ENCODE data around the gene POU2F1.

DNA sequence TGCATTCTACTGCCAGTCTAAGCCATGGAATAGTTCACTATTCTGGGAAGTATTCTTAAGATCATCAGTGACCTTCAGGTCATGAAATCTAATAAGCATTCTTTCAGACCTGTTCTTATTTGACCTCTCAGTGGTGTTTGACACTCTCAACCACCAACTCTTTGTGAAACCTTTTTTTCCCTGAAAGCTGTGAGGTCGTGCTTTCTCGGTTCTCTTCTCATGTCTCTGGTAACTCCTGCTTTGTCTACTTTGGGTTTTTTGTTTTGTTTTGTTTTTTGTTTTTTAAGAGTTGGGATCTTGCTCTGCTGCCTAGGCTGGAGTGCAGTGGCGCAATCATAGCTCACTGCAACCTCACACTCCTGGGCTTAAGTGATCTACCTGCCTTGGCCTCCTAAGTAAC lies 56.3 kb downstream of the POU2F1 start:
- TF ChIP-seq, protein P1, sequence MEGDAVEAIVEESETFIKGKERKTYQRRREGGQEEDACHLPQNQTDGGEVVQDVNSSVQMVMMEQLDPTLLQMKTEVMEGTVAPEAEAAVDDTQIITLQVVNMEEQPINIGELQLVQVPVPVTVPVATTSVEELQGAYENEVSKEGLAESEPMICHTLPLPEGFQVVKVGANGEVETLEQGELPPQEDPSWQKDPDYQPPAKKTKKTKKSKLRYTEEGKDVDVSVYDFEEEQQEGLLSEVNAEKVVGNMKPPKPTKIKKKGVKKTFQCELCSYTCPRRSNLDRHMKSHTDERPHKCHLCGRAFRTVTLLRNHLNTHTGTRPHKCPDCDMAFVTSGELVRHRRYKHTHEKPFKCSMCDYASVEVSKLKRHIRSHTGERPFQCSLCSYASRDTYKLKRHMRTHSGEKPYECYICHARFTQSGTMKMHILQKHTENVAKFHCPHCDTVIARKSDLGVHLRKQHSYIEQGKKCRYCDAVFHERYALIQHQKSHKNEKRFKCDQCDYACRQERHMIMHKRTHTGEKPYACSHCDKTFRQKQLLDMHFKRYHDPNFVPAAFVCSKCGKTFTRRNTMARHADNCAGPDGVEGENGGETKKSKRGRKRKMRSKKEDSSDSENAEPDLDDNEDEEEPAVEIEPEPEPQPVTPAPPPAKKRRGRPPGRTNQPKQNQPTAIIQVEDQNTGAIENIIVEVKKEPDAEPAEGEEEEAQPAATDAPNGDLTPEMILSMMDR (IDR thresholded peaks at IDR 0.05; ENCODE audit: extremely low read depth in 1 of 2, insufficient read depth in 1 of 2, low read depth in 1 of 2, low read length in 2 of 2) = no peak
- TF ChIP-seq EZH2 (IDR thresholded peaks at IDR 0.05; ENCODE audit: borderline replicate concordance, low read depth, low read length, severe bottlenecking) = no peak
- TF ChIP-seq, protein P2, sequence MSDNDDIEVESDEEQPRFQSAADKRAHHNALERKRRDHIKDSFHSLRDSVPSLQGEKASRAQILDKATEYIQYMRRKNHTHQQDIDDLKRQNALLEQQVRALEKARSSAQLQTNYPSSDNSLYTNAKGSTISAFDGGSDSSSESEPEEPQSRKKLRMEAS (IDR thresholded peaks at IDR 0.05; ENCODE audit: insufficient read depth, insufficient read length) = no peak
- no peak for TF ChIP-seq POLR2A (IDR thresholded peaks at IDR 0.05; ENCODE audit: low read depth, low read length)
- no peak for TF ChIP-seq POLR2AphosphoS5 (IDR thresholded peaks at IDR 0.05; ENCODE audit: insufficient read depth, low read depth, low read length)
